MM.1S (cell line): ENCODE data around the gene GPSM3.

ENCODE experiments used
- EZH2phosphoT487 ChIP-seq: fragments of 300-600 bp; sonication (generic); IDR thresholded peaks from 2 replicates; pipeline ENCODE4 v1.6.1; 2018; ENCODE audit warnings: antibody characterized with exemption, low read length
- TF ChIP-seq, protein P1 (sequence below): fragments of 300-600 bp; sonication (generic); IDR thresholded peaks from 2 replicates; pipeline ENCODE4 v1.5.1; 2016; ENCODE audit warnings: antibody characterized with exemption, low read length, mixed read lengths

- TF ChIP-seq EZH2phosphoT487: no peak
- TF ChIP-seq, protein P1, sequence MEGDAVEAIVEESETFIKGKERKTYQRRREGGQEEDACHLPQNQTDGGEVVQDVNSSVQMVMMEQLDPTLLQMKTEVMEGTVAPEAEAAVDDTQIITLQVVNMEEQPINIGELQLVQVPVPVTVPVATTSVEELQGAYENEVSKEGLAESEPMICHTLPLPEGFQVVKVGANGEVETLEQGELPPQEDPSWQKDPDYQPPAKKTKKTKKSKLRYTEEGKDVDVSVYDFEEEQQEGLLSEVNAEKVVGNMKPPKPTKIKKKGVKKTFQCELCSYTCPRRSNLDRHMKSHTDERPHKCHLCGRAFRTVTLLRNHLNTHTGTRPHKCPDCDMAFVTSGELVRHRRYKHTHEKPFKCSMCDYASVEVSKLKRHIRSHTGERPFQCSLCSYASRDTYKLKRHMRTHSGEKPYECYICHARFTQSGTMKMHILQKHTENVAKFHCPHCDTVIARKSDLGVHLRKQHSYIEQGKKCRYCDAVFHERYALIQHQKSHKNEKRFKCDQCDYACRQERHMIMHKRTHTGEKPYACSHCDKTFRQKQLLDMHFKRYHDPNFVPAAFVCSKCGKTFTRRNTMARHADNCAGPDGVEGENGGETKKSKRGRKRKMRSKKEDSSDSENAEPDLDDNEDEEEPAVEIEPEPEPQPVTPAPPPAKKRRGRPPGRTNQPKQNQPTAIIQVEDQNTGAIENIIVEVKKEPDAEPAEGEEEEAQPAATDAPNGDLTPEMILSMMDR: no peak
These were observed 11.8 kb upstream of the GPSM3 start for GRCh38 chr6:32204268-32204715.
